GM18526 (cell line): ENCODE data around the gene ZFYVE19.

ENCODE experiments used
- POLR2A ChIP-seq: IDR thresholded peaks from 3 replicates; pipeline ENCODE4 v1.6.1; 2011; ENCODE audit not compliant: insufficient read length; ENCODE audit errors: extremely low read depth

ZFYVE19 gene, protein sequence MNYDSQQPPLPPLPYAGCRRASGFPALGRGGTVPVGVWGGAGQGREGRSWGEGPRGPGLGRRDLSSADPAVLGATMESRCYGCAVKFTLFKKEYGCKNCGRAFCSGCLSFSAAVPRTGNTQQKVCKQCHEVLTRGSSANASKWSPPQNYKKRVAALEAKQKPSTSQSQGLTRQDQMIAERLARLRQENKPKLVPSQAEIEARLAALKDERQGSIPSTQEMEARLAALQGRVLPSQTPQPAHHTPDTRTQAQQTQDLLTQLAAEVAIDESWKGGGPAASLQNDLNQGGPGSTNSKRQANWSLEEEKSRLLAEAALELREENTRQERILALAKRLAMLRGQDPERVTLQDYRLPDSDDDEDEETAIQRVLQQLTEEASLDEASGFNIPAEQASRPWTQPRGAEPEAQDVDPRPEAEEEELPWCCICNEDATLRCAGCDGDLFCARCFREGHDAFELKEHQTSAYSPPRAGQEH

DNA sequence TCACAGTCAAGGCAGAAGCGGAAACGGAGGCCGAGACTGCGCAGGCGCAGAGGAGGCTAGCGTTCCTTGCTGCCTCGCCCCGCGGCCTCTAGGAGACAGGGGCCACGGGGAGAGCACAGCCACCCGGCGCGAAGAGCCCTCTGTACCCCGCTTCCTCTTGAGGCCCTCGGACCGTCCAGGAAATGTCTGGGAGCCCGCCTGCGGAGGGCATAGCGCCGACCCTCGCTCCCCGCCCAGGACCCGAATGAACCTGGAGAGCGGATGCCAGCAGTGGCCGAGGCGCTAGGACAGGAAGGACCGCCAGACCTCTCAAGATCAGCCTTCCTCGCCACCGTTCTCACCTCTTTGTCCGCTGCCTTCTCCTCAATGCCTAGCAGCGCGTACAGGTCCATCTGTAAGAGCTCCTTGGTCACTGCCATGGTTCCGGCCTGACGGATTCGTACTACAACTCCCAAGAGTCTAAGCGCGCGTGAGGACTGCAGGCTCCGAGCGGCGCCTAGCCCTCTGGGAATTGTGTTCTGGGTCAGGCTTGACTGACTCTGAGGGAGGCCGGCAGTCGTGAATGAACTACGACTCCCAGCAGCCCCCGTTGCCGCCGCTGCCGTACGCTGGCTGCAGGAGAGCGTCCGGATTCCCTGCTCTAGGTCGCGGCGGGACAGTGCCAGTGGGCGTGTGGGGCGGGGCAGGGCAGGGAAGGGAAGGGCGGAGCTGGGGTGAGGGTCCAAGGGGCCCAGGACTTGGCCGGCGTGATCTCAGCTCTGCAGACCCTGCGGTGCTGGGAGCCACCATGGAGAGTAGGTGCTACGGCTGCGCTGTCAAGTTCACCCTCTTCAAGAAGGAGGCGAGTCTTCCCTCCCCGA, at the start of gene ZFYVE19, which contains the start of gene DNAJC17:
Gene ZFYVE19, plus strand, starts transcription at position 62 of the 860 bp plus-strand sequence. Its CDS starts 501 bp downstream, at position 563.
Gene DNAJC17, minus strand, starts transcription at position 446 of the 860 bp plus-strand sequence. Its CDS starts 27 bp downstream, at position 419.
- TF ChIP-seq POLR2A: peak; percentile 90

DNA sequence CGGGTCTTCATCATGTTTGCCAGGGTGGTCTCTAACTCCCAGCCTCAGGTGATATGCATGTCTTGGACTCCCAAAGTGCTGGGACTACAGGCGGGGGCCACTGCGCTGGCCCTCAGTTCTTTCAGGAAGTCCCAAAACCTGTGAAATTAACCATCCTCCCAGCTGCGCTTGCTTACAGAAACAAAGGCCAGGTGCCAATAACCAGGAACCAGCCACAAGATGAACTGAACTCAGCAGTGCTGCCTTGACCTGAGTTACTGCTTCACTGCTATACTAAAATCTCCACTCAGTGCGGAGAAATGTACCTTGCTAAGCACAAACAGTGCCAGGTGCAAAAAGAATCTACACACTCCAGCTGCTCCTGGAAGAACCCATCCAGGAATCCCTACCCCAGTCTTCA, 46.9 kb upstream of the ZFYVE19 start:
- no peak for TF ChIP-seq POLR2A

- TF ChIP-seq POLR2A: no peak
These were observed 43.7 kb upstream of the ZFYVE19 start for GRCh38 chr15:40762919-40763800.

GRCh38 chr15:40763801-40764628, 42.9 kb upstream of the ZFYVE19 start, which contains the start of gene GCHFR:
TSS of gene GCHFR (plus strand) at chr15:40764068. CDS start at chr15:40764181, 113 bp downstream.
- TF ChIP-seq POLR2A: peak; percentile 22

DNA sequence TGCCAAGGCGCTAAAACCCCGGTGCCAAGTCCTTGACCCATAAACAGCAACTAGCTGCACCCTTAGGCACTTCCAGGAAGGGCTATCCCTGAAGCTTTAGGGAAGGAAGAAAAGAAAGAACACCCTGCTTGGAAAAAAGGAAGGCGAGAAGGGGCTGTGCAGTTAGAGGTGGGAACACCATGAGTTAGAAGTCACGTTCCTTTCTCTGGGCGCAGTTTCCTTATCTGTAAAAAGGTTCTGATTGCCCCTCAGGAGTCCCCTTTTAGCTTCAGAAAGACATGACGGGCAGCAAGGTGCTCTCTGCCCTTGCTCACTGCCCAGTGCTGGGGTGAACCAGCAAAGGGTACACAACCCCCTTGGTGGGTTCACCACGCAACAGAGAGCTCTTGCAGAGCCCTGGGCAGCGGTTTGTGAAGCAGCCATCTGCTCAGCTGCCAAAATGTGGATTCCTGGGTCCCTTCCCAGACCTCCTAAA, 42.2 kb upstream of the ZFYVE19 start:
- no peak for TF ChIP-seq POLR2A

DNA sequence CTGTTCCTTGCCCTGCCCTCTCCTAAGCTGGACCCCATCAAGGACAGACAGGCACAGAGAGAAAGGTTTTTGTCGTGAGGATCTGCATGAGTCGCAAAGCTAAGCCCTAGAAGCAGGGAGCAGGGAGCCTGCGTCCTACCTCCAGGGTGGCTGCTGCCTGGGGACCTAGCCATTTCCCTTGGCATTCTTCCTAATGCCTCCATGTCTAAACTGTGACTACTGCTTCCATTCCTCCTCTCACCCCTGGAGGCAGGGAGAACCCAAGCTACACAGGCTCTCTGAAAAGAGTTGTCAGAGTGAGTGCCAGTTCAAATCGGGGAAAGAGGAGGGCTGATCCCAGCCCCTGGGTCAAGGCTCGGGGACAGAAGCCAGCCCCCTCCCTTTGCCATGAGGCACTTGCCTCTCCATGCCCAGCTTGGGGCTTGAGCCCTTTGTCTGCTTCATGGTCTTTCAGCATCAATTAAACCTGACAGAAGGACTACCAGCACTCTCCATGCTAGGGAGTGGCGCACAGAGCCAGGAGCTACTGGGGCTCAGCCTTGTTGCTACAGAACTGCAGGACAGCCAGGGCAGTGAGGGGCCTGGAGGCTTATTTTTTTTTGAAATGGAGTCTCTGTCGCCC, 40.6 kb upstream of the ZFYVE19 start:
- TF ChIP-seq POLR2A: no peak

DNA sequence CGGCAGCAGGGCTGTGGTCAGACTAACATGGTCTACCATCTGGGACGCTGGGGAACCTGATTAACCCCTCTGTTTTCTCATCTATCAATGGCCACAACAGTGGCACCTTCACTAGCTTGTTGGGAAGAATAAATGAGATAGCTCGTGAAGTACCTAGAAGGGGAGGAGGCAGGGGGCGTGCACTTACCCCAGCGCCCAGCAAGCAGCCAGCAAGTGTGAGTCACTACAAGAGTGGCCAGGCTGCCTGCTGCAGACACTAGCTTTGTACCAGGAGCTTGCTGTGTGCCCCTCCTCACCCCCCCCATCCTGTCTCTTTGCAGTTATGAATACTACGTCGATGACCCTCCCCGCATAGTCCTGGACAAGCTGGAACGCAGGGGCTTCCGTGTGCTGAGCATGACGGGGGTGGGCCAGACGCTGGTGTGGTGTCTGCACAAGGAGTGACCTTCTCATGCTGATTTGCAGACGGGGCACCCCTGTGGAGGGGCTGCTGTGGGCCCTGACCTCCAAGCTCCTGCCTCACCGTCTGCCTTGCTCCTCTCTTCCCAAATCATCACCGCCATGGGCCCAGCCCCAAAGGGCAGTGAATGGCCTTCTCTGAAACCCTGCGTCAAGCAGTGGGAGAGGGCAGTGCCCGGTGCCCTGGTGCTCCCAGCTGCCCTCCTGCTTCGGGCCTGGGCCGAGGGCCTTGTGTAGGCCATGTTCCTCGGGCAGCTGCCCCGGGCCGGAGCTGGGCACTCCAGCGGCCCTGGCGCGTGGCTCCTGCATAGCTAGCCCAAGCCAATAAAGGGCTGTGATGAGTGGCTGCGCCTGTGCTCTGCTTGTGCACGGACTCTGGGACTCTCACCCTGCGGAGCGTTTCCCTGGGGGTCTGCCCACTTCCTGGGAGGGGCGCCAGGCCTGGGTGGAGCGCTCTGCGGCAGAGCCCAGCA, 39.7 kb upstream of the ZFYVE19 start:
- no peak for TF ChIP-seq POLR2A

- TF ChIP-seq POLR2A: no peak
These were observed 38.9 kb upstream of the ZFYVE19 start for GRCh38 chr15:40767838-40768500.

- TF ChIP-seq POLR2A: no peak
These were observed 38.2 kb upstream of the ZFYVE19 start for GRCh38 chr15:40768521-40769273.

GRCh38 chr15:40769274-40770146, 37.4 kb upstream of the ZFYVE19 start, which contains the start of gene C15orf62:
TSS of gene C15orf62 (plus strand) at chr15:40769980. CDS start at chr15:40770496, 516 bp downstream.
- TF ChIP-seq POLR2A: peak; percentile 19
